DOHH2 (cell line): ENCODE measurements around the gene LAMC3.

Source experiments
- H3F3A ChIP-seq: fragments of 200-600 bp; sonication (generic), shearing (Covaris generic); 2 replicates; pipeline ENCODE4 v1.6.0; 2016; ENCODE audit warnings: antibody characterized with exemption, mild to moderate bottlenecking; ENCODE audit not compliant: control insufficient read depth, insufficient read depth
- H3K27ac ChIP-seq: fragments of 200-600 bp; sonication (generic); 2 replicates; pipeline ENCODE4 v1.5.1; 2014; ENCODE audit warnings: low read depth, mild to moderate bottlenecking, low read length, moderate library complexity
- H3K27me3 ChIP-seq: fragments of 200-600 bp; sonication (generic); 2 replicates; pipeline ENCODE4 v1.6.1; 2014; ENCODE audit warnings: mild to moderate bottlenecking, low read length, mixed read lengths; ENCODE audit not compliant: control insufficient read depth
- H3K36me3 ChIP-seq: fragments of 200-600 bp; sonication (generic); 2 replicates; pipeline ENCODE4 v1.6.1; 2014; ENCODE audit warnings: mild to moderate bottlenecking, low read length, moderate library complexity, mixed read lengths; ENCODE audit not compliant: control insufficient read depth
- H3K4me1 ChIP-seq: fragments of 200-600 bp; sonication (generic); 2 replicates; pipeline ENCODE4 v1.6.1; 2014; ENCODE audit warnings: mild to moderate bottlenecking, low read length, mixed read lengths; ENCODE audit not compliant: control insufficient read depth
- H3K4me2 ChIP-seq: fragments of 200-600 bp; sonication (generic); 2 replicates; pipeline ENCODE4 v1.6.0; 2014; ENCODE audit warnings: mild to moderate bottlenecking, low read length, moderate library complexity
- H3K4me3 ChIP-seq: fragments of 200-600 bp; sonication (generic); 2 replicates; pipeline ENCODE4 v1.5.1; 2014; ENCODE audit warnings: mild to moderate bottlenecking, low read length, mixed read lengths
- H3K79me2 ChIP-seq: fragments of 200-600 bp; sonication (generic); 2 replicates; pipeline ENCODE4 v1.6.1; 2014; ENCODE audit warnings: mild to moderate bottlenecking, low read length, mixed read lengths; ENCODE audit not compliant: control insufficient read depth
- H3K9me2 ChIP-seq: fragments of 200-600 bp; sonication (generic); replicated peaks from 2 replicates; pipeline ENCODE4 v1.6.1; 2014; ENCODE audit warnings: mild to moderate bottlenecking, low read length, mixed read lengths; ENCODE audit not compliant: control insufficient read depth
- H3K9me3 ChIP-seq: fragments of 200-600 bp; sonication (generic); 2 replicates; pipeline ENCODE4 v1.6.1; 2014; ENCODE audit warnings: antibody characterized with exemption, low read length, mixed read lengths; ENCODE audit not compliant: control insufficient read depth, insufficient read depth
- H4K20me1 ChIP-seq: fragments of 200-600 bp; sonication (generic); 2 replicates; pipeline ENCODE4 v1.6.0; 2014; ENCODE audit warnings: low read depth, mild to moderate bottlenecking, antibody characterized with exemption, low read length, moderate library complexity; ENCODE audit not compliant: control insufficient read depth, insufficient read depth
- EZH2phosphoT487 ChIP-seq: fragments of 200-600 bp; sonication (generic); IDR thresholded peaks from 2 replicates; pipeline ENCODE4 v1.6.1; 2017; ENCODE audit warnings: borderline replicate concordance, mild to moderate bottlenecking, antibody characterized with exemption, low read length, moderate library complexity, mixed read lengths
- TF ChIP-seq, protein P1 (sequence below): fragments of 200-600 bp; sonication (generic); IDR thresholded peaks from one replicate; pipeline ENCODE4 v1.5.1; 2014; ENCODE audit warnings: antibody characterized with exemption, mild to moderate bottlenecking, low read depth, low read length; ENCODE audit not compliant: poor library complexity, severe bottlenecking

Gene LAMC3

GRCh38 chr9:131028221-131028884, 19.4 kb downstream of the LAMC3 start:
- TF ChIP-seq, protein P1, sequence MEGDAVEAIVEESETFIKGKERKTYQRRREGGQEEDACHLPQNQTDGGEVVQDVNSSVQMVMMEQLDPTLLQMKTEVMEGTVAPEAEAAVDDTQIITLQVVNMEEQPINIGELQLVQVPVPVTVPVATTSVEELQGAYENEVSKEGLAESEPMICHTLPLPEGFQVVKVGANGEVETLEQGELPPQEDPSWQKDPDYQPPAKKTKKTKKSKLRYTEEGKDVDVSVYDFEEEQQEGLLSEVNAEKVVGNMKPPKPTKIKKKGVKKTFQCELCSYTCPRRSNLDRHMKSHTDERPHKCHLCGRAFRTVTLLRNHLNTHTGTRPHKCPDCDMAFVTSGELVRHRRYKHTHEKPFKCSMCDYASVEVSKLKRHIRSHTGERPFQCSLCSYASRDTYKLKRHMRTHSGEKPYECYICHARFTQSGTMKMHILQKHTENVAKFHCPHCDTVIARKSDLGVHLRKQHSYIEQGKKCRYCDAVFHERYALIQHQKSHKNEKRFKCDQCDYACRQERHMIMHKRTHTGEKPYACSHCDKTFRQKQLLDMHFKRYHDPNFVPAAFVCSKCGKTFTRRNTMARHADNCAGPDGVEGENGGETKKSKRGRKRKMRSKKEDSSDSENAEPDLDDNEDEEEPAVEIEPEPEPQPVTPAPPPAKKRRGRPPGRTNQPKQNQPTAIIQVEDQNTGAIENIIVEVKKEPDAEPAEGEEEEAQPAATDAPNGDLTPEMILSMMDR = no peak
- TF ChIP-seq EZH2phosphoT487 = no peak

DNA sequence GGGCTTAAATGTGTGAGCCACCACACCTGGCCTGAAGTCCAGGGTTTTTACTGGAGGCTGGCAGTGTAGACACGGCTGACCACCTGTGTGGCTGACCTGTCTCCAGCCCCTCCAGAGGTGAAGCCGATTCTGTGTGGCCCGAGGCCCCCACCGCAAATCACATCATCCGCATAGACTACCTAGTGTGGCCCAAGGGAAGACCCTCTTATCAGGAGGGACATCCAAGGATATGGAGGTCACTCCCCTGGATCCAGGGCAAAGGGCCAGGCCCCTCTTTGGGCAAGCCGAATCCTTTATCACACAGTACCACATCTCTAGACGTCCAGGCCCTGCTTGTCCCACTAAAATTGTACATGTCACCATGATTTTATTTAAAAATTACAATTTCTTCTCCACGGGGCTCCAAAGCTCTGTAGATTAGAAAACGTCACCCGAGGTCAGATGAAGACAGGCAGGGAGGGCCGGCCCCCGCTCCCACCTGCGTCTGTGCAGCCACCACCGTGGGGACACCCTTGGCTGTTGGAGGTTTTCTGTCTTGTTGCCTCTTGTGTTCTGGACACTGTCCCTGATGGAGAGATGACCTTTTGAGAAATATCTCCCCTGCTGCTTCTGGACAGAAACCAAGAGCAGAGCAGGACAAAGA, 20.1 kb downstream of the LAMC3 start:
- Histone ChIP-seq H3K79me2 (no peaks in the 10 kb centered on the region), H3K36me3 (no peaks in the 10 kb centered on the region), H3F3A (no peaks in the 10 kb centered on the region), H4K20me1 (no peaks in the 10 kb centered on the region), H3K9me2 (no peaks in the 10 kb centered on the region), H3K27me3 (no peaks in the 10 kb centered on the region), H3K4me1 (no peaks in the 10 kb centered on the region), H3K27ac (no peak overlapping the region), H3K4me2 (no peak overlapping the region), H3K9me3 (no peaks in the 10 kb centered on the region), H3K4me3 (no peak overlapping the region)
- TF ChIP-seq, protein P1 = no peak
- TF ChIP-seq EZH2phosphoT487 = no peak

More at GRCh38 chr9:131028221-131028884, 19.4 kb downstream of the LAMC3 start:
- Histone ChIP-seq H3K36me3 (no peaks in the 10 kb centered on the region), H3F3A (no peaks in the 10 kb centered on the region), H3K4me3 (no peak overlapping the region), H3K4me1 (no peaks in the 10 kb centered on the region), H3K9me3 (no peaks in the 10 kb centered on the region), H4K20me1 (no peaks in the 10 kb centered on the region), H3K9me2 (no peaks in the 10 kb centered on the region), H3K4me2 (no peak overlapping the region), H3K27ac (no peak overlapping the region), H3K79me2 (no peaks in the 10 kb centered on the region), H3K27me3 (no peaks in the 10 kb centered on the region; the same call in 1 of the 2 replicates)

DNA sequence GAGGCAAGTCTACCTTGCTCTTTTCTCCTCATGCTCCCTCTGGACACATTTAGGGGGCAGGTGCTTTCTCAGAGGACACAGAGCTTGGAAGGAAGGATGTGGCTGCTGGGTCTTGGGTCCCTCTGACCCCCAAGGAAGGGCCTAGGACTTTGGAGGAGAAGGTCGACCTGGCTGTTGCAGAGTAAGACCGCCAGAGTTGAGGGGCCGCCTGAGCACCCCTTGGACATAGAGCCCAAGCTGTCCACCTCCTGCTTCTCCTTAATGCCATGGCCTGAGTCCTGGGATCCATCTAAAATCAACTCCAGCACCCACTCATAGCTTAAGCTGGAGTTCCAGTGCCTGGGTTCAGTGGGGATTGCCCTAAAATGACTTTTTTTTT, 20.6 kb downstream of the LAMC3 start:
- Histone ChIP-seq H3K79me2 (no peaks in the 10 kb centered on the region), H3F3A (no peaks in the 10 kb centered on the region), H3K27me3 (no peaks in the 10 kb centered on the region), H4K20me1 (no peaks in the 10 kb centered on the region), H3K4me2 (no peak overlapping the region), H3K36me3 (no peaks in the 10 kb centered on the region), H3K27ac (no peak overlapping the region), H3K9me3 (no peaks in the 10 kb centered on the region), H3K4me3 (no peak overlapping the region), H3K4me1 (no peaks in the 10 kb centered on the region), H3K9me2 (no peaks in the 10 kb centered on the region)
- no peak for TF ChIP-seq EZH2phosphoT487
- TF ChIP-seq, protein P1 = no peak
